Measurements from ENCODE around the gene ABI3BP. TPM values are rescaled to one million over a fixed set of nuclear protein-coding genes. Genes with fewer than 3 reads are reported as not detected.
"Not testable (repeated sequence)": the region's sequence is repeated elsewhere in the genome, so short reads cannot be mapped to it uniquely, and the experiment has no call there.

The ABI3BP gene
- total RNA-seq, 1 donor from 2014 or later = 28.8 TPM

DNA sequence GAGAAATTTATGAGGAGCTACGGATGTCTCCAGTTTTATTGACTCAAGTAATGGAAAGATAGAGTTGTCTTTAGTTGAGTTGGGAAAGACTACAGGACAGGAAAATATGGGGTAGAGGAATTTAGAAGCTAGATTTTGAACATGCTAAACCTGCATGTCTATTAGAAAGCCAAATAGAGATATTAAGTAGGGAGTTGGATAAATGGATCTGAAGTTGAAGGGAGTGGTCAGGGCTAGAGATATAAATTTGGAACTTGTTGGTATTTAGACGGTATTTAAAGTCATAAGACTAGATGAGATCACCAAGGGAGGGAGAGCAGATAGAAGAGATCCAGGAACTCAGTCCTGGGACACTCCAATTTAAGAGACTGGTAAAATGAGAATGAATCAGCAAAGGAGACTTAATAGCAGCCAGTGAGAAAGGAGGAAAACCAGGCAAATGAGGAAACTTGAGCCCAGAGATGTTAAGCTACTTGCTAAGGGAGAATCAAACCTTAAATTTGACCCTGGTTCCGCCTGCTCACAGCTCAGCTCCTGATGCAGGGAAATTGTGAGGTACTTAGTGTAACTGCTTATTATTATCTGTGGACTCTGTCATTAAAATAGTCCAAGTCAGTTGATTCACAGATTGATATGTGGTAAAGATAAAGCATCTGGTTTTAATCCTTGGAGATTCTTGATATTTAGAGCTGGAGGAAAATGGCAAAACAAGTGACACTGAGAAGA is 35.8 kb downstream of the ABI3BP start:
- no peak for DNase-seq
- peak; percentile 30 for ATAC-seq (ENCODE audit: poor library complexity)
- intact Hi-C loops (cut with DNase I) = no loop called here

DNA sequence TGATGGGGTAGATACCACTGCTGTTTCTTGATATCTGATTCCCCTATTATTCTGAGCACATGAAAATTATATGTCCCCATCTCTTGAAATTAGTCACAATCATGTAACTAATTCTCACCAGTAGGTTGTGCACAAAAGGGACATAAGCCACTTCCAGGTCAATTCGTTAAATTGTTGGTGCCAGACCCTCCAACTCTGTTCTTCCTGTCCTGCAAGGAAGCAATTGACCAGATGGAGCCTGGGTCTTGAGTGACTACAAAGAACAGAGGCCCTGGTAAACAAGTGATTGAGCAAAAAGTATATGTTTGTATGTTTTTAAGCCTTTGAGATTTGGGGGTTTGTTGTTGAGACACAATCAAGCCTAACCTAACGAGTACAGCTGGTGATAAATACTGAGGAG is 36.9 kb downstream of the ABI3BP start:
- ATAC-seq (ENCODE audit: poor library complexity) = no peak
- intact Hi-C loops (cut with DNase I) = no loop called here
- no peak for DNase-seq

DNA sequence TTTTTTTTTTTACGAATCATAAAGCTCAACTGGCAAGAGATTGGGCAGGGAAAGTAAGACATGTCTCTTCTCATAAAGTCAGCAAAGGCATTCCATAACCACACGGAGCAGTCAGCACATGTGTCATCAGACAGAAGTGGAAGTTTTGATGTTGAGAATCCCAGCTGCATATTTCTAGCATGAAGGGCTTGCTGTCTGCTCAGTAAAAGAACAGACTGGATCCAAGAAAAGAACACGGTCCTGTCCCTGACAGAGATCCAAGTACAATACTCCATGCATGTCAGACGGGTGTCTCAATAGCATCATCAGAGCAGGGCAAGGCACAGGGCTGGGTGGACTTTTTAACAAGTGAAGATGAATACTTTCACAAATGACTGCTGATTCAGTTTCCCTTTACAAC is 38.2 kb downstream of the ABI3BP start:
- ATAC-seq (ENCODE audit: poor library complexity) (peak; percentile 91), DNase-seq (peak; percentile 48)
- intact Hi-C loops (cut with DNase I) = no loop called here

DNA sequence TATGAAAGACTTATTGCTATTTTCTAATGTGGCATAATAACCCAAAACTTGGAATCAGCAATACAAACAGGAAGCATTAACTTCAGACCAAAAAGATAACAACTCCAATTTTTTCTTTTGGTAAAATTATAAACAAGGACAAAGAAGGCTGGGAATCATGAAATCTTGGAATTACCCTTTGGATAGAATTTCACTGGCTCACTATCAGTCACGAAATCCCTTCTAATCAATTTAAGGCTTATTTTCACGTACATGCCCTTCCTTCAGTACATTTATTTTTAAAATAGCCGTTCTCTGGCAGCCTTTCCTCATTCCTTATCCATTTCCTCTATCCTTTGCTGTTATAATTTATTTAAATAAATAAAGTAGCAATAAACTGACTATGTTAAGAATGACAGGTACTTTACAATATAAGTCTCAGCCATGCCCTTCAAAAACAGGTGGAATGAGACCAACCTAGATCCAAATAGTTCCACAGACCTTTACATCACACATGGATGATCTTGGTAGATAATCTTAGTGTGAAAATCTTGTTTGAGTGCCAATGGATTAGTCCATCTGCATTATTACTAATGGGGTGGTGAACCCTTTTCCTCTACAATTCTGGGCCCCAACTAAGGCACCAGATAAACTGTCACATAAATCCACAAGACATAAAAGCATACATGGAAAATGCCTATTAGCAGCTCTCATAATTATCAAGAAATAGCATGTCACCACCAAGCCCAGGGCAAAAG is 38.9 kb downstream of the ABI3BP start:
- DNase-seq (no peak), ATAC-seq (ENCODE audit: poor library complexity) (no peak)
- intact Hi-C loops (cut with DNase I) = no loop called here

DNA sequence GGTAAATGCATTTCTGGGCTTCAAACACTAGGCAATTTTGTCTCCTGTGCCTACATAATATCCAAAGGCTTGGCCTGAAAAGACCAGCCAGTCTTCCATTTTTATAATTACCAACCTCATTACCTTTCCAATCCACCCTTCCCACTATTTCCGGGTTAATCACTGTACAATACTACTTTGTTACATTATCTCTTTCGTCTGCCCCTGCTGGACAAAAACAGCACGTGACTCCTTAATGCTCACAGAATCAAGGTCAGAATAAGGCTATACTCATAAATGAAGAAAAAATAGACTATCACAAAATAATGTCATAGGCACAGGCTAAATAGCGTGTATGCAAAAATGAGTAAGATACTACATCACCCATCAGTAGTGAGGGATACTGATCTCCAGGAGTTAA is 40.1 kb downstream of the ABI3BP start:
- intact Hi-C loops (cut with DNase I) = no loop called here
- no peak for ATAC-seq (ENCODE audit: poor library complexity)

DNA sequence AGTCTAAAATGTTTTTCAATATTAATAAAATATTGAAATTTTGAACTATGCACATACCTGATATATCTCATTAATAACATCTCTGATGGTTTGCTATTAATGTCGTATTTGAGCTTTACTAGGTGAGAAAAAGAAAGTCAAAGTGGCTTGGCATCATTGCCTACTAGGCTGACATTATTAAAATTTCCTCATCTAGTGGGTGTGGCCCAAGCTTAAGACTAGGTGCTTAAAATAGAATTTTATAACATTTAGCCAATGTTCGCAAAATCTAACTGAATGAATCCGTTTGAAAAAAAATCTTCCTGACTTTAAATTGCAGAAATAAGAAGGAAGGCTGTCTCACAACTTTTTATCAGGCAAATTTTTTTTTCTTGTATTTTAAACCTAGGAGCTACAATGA is 46.1 kb downstream of the ABI3BP start:
- intact Hi-C loops (cut with DNase I) = no loop called here
- ATAC-seq (ENCODE audit: poor library complexity) = peak; percentile 43
- DNase-seq = no peak

More for the DNA sequence above, 40.1 kb downstream of the ABI3BP start:
- no peak for DNase-seq

DNA sequence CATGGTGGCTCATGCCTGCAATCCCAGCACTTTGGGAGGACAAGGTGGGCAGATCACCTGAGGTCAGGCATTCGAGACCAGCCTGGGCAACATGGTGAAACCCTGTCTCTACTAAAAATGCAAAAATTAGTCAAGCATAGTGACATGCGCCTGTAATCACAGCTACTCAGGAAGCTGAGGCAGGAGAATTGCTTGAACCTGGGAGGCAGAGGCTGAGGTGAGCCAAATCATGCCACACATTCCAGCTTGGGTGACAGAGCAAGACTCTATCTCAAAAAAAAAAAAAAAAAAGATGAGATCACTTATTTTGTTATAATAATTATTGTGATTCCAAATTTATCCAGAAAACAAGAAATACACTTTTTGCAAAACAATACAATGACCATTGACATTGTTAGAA is 47.1 kb downstream of the ABI3BP start:
- ATAC-seq (ENCODE audit: poor library complexity); DNase-seq; intact Hi-C loops (cut with DNase I): not testable (repeated sequence)

DNA sequence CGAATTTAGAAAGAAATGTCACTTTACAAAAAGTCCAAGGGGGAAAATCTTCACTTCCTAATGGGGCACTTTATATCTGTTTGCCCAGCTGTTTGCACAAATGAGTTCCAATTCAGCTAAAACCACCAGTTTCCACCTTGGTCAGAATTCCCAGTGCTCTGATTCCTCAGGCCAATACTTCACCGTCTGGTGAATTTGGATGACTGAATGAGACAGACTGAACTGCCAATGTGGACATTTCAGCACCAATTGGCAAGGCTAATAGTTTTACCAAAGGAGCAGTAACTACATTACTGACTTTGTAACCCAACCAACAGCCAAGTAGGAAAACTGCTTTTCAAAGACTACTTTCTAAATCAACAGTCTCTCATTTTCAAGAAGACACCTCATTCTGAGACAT is 51.8 kb downstream of the ABI3BP start:
- DNase-seq (no peak), ATAC-seq (ENCODE audit: poor library complexity) (peak; percentile 80)
- intact Hi-C loops (cut with DNase I) = no loop called here

DNA sequence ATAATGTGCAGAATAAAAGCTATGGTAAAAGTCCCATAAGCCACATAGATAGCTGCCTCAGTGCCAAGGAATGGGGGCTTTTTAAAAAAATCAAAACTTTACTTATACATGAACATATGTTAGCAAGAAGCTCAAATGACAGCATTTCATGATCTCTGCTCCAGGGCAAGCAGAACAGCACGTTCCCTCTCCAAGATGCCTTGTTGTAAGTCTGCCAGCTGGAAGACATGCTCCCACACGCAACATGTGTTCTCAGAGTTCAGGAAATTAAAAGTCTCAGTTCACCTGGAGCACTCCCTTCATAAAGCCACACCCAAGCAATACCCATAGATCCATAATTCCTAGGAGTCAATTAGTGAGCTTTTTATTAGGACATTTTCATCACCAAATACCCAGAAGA is 52.2 kb downstream of the ABI3BP start:
- DNase-seq (peak; percentile 43), ATAC-seq (ENCODE audit: poor library complexity) (peak; percentile 81)
- intact Hi-C loops (cut with DNase I) = no loop called here

DNA sequence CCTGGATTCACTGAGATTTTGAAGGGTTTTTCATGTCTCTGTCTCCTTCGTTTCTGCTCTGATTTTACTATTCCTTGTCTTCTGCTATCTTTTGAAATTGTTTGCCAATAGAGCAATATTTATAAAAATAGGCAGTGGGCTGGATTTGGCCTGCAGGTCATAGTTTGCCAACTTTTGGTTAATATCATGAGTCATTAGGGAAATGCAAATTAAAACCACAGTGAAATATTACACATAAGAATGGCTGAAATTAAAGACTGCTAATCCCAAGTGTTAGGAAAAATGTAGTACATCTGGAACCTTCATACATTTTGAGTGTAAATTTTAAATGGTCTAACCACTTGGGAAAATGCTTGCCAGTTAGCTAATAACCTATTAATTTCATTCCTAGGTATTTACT is 56.3 kb downstream of the ABI3BP start:
- intact Hi-C loops (cut with DNase I) = no loop called here
- DNase-seq (no peak), ATAC-seq (ENCODE audit: poor library complexity) (no peak)

DNA sequence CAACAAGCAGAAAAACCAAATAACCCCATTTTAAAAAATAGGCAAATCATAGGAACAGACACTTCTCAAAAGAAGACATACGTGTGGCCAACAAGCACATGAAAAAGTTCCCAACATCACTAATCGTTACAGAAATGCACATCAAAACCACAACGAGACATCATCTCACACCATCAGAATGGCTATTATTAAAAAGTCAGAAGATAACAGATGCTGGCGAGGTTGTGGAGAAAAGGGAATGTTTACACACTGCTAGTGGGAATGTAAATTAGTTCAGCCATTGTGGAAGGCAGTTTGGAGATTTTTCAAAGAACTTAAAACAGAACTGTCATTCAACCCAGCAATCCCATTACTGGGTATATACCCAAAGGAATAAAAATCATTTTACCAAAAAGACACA is 60.7 kb downstream of the ABI3BP start:
- intact Hi-C loops (cut with DNase I) = no loop called here
- no peak for ATAC-seq (ENCODE audit: poor library complexity)
- DNase-seq = no peak

DNA sequence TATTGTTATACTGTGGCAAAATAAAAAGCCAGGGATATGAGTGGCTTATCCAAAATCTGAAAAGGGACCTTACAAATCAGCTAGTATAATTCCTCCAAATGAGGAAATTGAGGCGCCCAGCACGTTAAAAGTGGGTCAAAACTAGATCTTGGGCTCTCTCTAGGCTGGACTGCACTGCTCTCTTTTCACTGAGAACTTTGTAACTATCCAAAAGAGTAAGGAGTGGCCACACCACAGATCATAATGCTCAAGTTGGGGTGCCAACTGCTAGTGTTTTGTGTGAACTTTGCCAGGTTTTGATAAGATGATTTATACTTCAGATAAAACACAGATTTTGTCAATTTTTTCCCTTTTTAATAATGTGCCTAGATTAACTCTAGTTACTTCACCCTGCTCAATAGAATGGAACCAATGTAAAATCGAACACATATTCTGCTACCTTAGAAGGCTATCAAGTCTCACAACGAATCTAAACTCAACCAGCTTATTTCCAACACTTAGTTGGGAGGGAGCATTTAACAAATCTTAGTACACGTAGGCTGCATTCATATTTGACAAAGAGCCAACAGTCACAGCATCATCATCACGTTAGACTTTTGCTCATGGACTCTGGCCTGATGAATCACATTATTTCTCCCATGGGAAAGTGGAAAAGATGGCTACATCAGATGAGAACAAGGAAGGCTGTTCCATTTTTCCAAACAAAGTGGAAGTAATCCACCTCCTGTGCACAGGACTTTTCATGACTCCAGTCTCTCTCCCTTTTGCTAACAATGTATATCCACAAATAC is 64.4 kb downstream of the ABI3BP start:
- intact Hi-C loops (cut with DNase I) = no loop called here
- no peak for DNase-seq
- ATAC-seq (ENCODE audit: poor library complexity) = peak; percentile 81

DNA sequence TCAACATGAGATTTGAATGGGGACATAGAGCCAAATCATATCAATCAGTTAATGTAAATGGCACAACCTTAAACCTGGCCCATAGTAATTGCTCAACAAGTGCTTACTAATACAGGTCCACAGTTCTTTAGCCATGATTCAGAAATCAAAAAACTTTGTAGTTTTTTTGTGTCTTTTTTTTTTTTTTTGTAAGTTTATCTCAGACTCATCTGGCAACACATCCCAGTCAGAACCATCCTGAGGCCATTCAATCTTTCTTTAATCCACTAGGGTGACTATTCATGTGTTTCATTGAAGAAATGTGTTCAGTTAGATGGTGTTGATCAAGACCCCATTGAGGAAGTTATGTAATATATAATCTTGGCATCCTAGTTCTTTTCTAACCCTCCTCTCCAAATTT is 65.4 kb downstream of the ABI3BP start:
- DNase-seq (no peak), ATAC-seq (ENCODE audit: poor library complexity) (peak; percentile 45)
- intact Hi-C loops (cut with DNase I) = no loop called here

DNA sequence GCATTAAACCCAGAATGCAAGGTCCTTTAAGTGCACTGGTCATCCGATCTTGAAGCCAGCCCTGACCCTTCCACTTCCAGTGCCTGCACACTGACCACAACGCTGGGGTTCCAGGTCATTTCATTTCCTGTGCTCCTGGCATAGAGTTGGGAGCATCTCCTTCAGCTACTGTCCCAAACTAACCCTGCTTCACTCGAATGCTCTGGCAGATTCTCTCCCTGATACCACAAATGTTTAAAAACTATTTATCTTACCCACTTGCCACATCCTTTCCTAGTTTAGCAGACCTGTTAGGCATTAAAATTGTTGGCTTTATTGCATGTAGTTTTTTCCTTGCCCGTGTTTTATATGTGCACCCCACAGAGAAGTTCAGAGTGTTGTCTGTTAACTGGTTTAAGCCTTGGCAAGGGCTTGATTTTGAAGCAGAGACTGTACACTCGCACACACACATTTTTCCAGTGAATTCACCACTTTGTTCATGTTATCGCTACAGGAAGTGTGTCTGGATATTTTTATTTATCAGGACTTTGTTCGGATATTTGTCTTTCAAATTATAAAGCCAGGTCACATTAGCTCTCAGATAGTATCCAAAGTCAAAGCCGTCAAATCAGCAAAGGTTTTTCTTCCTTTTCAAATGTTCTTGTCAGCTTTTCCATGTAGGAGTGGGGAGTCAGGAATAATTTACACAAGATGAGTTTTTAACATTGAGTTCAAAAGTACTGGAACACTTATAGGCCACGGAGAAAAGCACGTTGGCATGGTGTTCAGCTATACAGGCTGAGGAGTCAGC is 77.3 kb downstream of the ABI3BP start:
- intact Hi-C loops (cut with DNase I) = no loop called here
- ATAC-seq (ENCODE audit: poor library complexity) (no peak), DNase-seq (no peak)

DNA sequence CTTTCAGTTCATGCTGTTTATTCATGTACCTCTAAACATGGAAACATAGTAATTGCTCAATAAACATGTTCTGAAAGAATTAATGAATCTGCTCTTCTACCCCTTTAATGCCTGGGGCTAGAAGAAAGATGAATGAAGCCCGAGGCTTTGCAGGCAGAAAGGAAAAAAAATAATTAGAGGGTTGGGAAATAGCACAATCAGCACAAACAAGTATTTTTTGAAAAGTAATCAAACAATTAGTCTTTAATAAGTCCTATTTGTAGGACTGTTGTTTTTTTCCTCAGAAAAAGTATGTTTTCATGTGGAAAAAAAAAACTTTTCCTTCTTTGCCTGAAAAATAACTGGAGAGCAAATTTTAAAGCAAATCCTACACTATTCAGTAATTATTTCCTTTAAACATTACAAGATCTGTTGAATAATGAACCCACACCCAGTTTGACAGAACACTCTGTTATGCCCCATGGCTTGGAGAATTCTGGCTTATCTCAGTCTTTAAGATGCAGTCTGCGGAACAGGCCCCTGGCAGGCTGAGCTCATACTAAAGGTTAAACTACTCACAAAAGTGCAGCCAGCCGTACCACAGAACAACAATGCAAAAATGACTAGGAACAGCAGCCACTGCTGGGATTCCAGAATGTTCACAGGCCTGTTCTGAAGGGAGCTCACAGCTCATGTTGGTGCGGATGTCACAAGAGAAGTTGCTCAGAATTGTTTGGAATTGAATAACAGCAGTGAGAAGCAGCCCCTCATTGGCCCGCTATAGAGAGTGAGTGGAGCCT is 79.2 kb downstream of the ABI3BP start:
- peak; percentile 57 for ATAC-seq (ENCODE audit: poor library complexity)
- peak; percentile 51 for DNase-seq
- intact Hi-C loops (cut with DNase I) = no loop called here

DNA sequence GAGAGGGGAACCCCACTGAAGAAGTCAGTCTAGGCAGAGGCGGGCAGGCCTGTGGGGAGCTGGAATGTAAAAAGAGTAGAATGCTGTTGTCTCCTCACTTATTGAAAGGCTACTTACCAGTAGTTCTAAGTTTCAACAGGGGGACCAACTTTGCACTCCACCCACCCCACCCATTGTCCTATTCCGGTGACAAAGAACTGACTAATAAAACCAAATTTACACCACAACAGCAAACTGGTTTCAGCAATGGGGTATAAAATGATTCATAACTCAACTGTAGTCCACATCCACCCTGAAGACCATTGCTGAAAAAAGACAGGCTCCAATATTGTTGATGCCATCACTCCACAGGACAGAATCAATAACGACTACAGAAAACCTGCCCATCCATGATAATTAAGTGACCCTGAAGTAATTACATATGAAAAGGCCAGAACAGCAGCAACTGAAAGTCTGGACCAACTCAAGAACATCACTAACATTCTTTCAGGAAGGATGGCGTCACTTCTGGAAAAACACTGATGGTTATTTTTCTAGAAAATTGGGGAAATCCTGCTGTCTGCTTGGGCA is 80.2 kb downstream of the ABI3BP start:
- DNase-seq (no peak), ATAC-seq (ENCODE audit: poor library complexity) (no peak)
- intact Hi-C loops (cut with DNase I) = no loop called here

DNA sequence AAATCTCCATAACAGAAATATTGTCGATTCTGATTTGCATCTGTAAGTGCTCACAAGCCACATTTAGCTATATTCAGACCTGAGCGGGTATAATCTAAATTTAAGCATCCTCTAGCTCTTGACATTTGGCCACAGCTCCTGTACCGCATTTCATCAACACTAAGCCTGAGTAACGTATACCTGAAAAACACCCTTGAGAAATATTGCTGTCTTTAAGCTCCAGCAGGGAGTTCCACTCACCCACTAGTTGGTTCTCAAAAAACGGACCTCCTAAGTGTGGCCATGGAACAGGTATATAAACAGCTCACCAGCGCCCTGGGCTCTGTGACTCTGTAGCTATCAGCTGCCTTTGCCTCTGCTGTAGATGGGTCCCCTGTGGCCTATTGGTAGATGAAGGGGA is 80.7 kb downstream of the ABI3BP start:
- intact Hi-C loops (cut with DNase I) = no loop called here
- ATAC-seq (ENCODE audit: poor library complexity) (no peak), DNase-seq (no peak)

DNA sequence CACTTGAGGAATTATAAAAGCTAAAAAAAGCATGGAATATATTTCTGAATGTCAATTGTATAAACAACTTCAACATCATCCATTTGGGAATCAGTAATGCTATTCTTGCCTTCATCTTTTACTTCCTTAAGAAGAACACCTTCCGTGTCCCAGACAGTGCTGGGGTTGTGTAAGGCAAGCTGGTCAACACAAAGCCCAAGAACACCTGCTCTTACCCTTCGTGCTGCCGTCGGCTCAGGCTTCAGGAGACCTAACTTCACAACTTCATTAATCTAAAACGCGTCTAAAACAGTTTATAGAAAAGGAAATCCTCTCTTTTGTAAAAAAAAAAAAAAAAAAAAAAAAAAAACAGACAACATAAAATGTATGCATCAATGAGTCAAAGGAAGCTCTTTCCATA is 81.3 kb downstream of the ABI3BP start:
- ATAC-seq (ENCODE audit: poor library complexity) (no peak), DNase-seq (no peak)
- intact Hi-C loops (cut with DNase I) = no loop called here

Measured in Right ventricle myocardium superior (tissue), 1 donor.